ENCODE results near the gene EPS8L3. TPM values are rescaled to one million over a fixed set of nuclear protein-coding genes. Genes with fewer than 3 reads are reported as not detected.
"Not testable (repeated sequence)": the region's sequence is repeated elsewhere in the genome, so short reads cannot be mapped to it uniquely, and the experiment has no call there.

EPS8L3 gene
- total RNA-seq, 1 donor: not detected

- no peak overlapping the region for H3K4me3 ChIP-seq (ENCODE audit: low read depth, low read length)
- TF ChIP-seq CTCF (IDR thresholded peaks at IDR 0.05; ENCODE audit: insufficient read depth, low read length): no peak
- no peak for DNase-seq (ENCODE audit: low read depth)
These were observed 9.0 kb downstream of the EPS8L3 start for GRCh38 chr1:109754738-109755137.

GRCh38 chr1:109751531-109752260, 12.0 kb downstream of the EPS8L3 start:
- no peak overlapping the region for H3K4me3 ChIP-seq (ENCODE audit: low read depth, low read length)
- TF ChIP-seq CTCF (IDR thresholded peaks at IDR 0.05; ENCODE audit: insufficient read depth, low read length): no peak
- no peak for DNase-seq (ENCODE audit: low read depth)

- TF ChIP-seq CTCF (IDR thresholded peaks at IDR 0.05; ENCODE audit: insufficient read depth, low read length): no peak
- DNase-seq (ENCODE audit: low read depth): no peak
These were observed 12.8 kb downstream of the EPS8L3 start for GRCh38 chr1:109750920-109751319.

GRCh38 chr1:109750241-109750882, 13.4 kb downstream of the EPS8L3 start:
- no peak overlapping the region for H3K4me3 ChIP-seq (ENCODE audit: low read depth, low read length)
- no peak for TF ChIP-seq CTCF (IDR thresholded peaks at IDR 0.05; ENCODE audit: insufficient read depth, low read length)
- no peak for DNase-seq (ENCODE audit: low read depth)

More at GRCh38 chr1:109750920-109751319, 12.8 kb downstream of the EPS8L3 start:
- no peak overlapping the region for H3K4me3 ChIP-seq (ENCODE audit: low read depth, low read length)

GRCh38 chr1:109749221-109749620, 14.5 kb downstream of the EPS8L3 start:
- DNase-seq (ENCODE audit: low read depth): no peak
- no peak overlapping the region for H3K4me3 ChIP-seq (ENCODE audit: low read depth, low read length)
- no peak for TF ChIP-seq CTCF (IDR thresholded peaks at IDR 0.05; ENCODE audit: insufficient read depth, low read length)

GRCh38 chr1:109748311-109748710, 15.4 kb downstream of the EPS8L3 start:
- DNase-seq (ENCODE audit: low read depth); H3K4me3 ChIP-seq (ENCODE audit: low read depth, low read length): not testable (repeated sequence)

- no peak for DNase-seq (ENCODE audit: low read depth)
- no peak for TF ChIP-seq CTCF (IDR thresholded peaks at IDR 0.05; ENCODE audit: insufficient read depth, low read length)
- peak within 1 kb of the TSS; percentile 79 for H3K4me3 ChIP-seq (ENCODE audit: low read depth, low read length)
These were observed 22.9 kb downstream of the EPS8L3 start, which contains the start of gene GSTM3 for GRCh38 chr1:109740615-109741373. TSS of gene GSTM3 (minus strand) at chr1:109741038. CDS start at chr1:109740287, 751 bp downstream.

Data from fibroblast of the aortic adventitia (primary cell).